ENCODE data around the gene ABCF3. TPM values are rescaled to one million over a fixed set of nuclear protein-coding genes. Genes with fewer than 3 reads are reported as not detected.

Gene ABCF3
- total and polyA plus RNA-seq, 4 donors, result 28.1 to 59.2 (median 33.7) TPM

GRCh38 chr3:184185461-184186183 is 377 bp upstream of the ABCF3 start:
- Histone ChIP-seq H3K9me3 (ENCODE audit: control insufficient read depth in 4 of 4, low read length in 3 of 4) (no peaks in the 10 kb centered on the region), H3K36me3 (ENCODE audit: control insufficient read depth in 4 of 4, insufficient read depth in 3 of 4, low read depth in 1 of 4, low read length in 3 of 4) (peaks cover 19 to 64% (median 57%) of the 10 kb centered on the region in 4 donors), H3K4me3 (ENCODE audit: low read depth in 1 of 3, low read length in 3 of 3) (peak overlapping the region; percentile 62 to 99 (median 72)), H3K27ac (ENCODE audit: low read depth in 1 of 2, low read length in 2 of 2) (peak overlapping the region; percentile 78 to 80), H3K27me3 (ENCODE audit: control insufficient read depth in 4 of 4, insufficient read depth in 4 of 4, low read length in 3 of 4) (no peaks in the 10 kb centered on the region), H3K9ac (ENCODE audit: low read depth in 1 of 2, low read length in 2 of 2) (peak overlapping the region; percentile 45 to 95), H3K4me1 (ENCODE audit: control insufficient read depth in 4 of 4, insufficient read depth in 4 of 4, low read length in 3 of 4) (peaks cover 2 to 25% (median 21%) of the 10 kb centered on the region in 4 donors)
- 2% methylated on average over 55 of the region's 55 CpGs for WGBS
- peak; percentile 77 for TF ChIP-seq ZBTB33 (IDR thresholded peaks at IDR 0.05)
- TF ChIP-seq HNF4G (IDR thresholded peaks at IDR 0.05), result no peak
- peak; percentile 36 for TF ChIP-seq RXRA (IDR thresholded peaks at IDR 0.05)
- peak; percentile 39 for TF ChIP-seq NR2F2 (IDR thresholded peaks at IDR 0.05)
- peak; percentile 48 for TF ChIP-seq REST (IDR thresholded peaks at IDR 0.05)
- no peak for TF ChIP-seq FOXA1 (IDR thresholded peaks at IDR 0.05)
- no peak for TF ChIP-seq CTCF (IDR thresholded peaks at IDR 0.05; ENCODE audit: low read depth, low read length, missing input control)
- TF ChIP-seq RAD21 (IDR thresholded peaks at IDR 0.05), result peak; percentile 23 to 24
- TF ChIP-seq JUND (IDR thresholded peaks at IDR 0.05), result peak in 1 of 2 donors; percentile 71
- TF ChIP-seq YY1 (IDR thresholded peaks at IDR 0.05), result no peak
- TF ChIP-seq HNF4A (conservative IDR thresholded peaks at IDR 0.05), result peak; percentile 41 to 42
- TF ChIP-seq SP1 (IDR thresholded peaks at IDR 0.05), result peak; percentile 62
- TF ChIP-seq MAX (IDR thresholded peaks at IDR 0.05), result peak; percentile 89
- TF ChIP-seq EGR1 (IDR thresholded peaks at IDR 0.05; ENCODE audit: low read depth in 2 of 2), result peak; percentile 14 to 19
- peak; percentile 46 for TF ChIP-seq ATF3 (IDR thresholded peaks at IDR 0.05)
- peak in 1 of 2 donors; percentile 84 for TF ChIP-seq GABPA (IDR thresholded peaks at IDR 0.05 in 1 of 2, conservative IDR thresholded peaks at IDR 0.05 in 1 of 2)
- peak; percentile 21 for TF ChIP-seq FOXA2 (IDR thresholded peaks at IDR 0.05)
- no peak for TF ChIP-seq TAF1 (conservative IDR thresholded peaks at IDR 0.05)
- peak; percentile 99 for DNase-seq (ENCODE audit: low spot score)
